Natural killer cell treated with Interleukin-12 subunit alpha and Interleukin-12 subunit beta and Interleukin-15 and Interleukin-18, amount 100 ng/mL, for 72 hours (primary cell): ENCODE results near the gene IL6R. TPM values are rescaled to one million over a fixed set of nuclear protein-coding genes. Genes with fewer than 3 reads are reported as not detected.
"Not testable (repeated sequence)": the region's sequence is repeated elsewhere in the genome, so short reads cannot be mapped to it uniquely, and the experiment has no call there.

Experiments used
- ATAC-seq, 2 donors: fragments of 150-1000 bp; cut with Tn5 transposase in 1 of 2; sonication (Bioruptor Pico), chemical (Tn5 transposase) in 1 of 2; 2 replicates each; pipeline ENCODE4 v1.10.0; 2021
- DNase-seq: peaks from one replicate; pipeline ENCODE4 v3.0.0; 2022; ENCODE audit warnings: low spot score
- H3K27ac Mint-ChIP-seq, 2 donors: 1 replicate in 1 of 2; 2 replicates in 1 of 2; pipeline ENCODE4 v1.8.0; 2022; ENCODE audit warnings: mixed read lengths in 2 of 2, mild to moderate bottlenecking in 1 of 2, moderate library complexity in 1 of 2
- H3K27me3 Mint-ChIP-seq, 2 donors: 1 replicate in 1 of 2; 2 replicates in 1 of 2; pipeline ENCODE4 v1.8.0; 2022; ENCODE audit warnings: mixed read lengths in 2 of 2
- H3K36me3 Mint-ChIP-seq: one replicate; pipeline ENCODE4 v1.8.0; 2022; ENCODE audit warnings: mixed read lengths
- H3K4me1 Mint-ChIP-seq, 2 donors: 1 replicate in 1 of 2; 2 replicates in 1 of 2; pipeline ENCODE4 v1.8.0; 2022; ENCODE audit warnings: low read depth in 2 of 2, mixed read lengths in 2 of 2, mild to moderate bottlenecking in 1 of 2
- H3K4me3 Mint-ChIP-seq: one replicate; pipeline ENCODE4 v1.8.0; 2022; ENCODE audit warnings: mixed read lengths
- H3K9me3 Mint-ChIP-seq: 2 replicates; pipeline ENCODE4 v1.8.0; 2022; ENCODE audit warnings: mixed read lengths
- total RNA-seq, 2 donors: library from RNA; stranded (reverse); gene quantifications; one replicate each; pipeline ENCODE4 v1.2.3, GENCODE V29; 2022

The IL6R gene
- total RNA-seq, 2 donors from 2014 or later = 2.3 to 4.0 TPM

DNA sequence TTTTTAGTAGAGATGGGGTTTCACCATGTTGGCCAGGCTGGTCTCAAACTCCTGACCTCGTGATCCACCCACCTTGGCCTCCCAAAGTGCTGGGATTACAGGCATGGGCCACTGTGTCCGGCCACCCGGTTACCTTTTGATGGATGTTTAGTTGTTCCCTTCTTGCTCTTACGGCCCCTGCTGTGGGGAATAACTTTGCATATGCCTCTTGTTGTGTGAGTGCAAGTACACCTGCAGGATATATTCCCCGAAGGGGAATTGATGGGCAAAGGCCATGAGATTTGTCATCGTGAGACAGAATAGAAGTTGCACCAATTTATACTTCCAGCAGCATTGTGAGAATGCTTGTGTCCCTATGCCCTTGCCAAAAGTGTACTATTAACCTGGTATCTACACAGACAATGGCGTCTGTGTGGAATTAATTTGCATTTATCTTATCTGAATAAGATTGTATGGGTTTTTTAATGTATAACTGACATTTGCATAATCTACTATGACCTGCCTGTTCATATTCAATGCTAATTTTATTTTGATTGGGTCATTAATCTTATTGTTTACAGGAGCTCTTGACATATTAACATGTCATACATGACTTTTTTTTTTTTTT, 8.1 kb downstream of the IL6R start:
- peaks cover 23% of the 10 kb centered on the region in 2 donors for H3K27me3 Mint-ChIP-seq
- no peaks in the 10 kb centered on the region for H3K9me3 Mint-ChIP-seq
- no peaks in the 10 kb centered on the region for H3K36me3 Mint-ChIP-seq
- no peak overlapping the region for H3K27ac Mint-ChIP-seq
- ATAC-seq (no peak), DNase-seq (no peak)
- peaks cover 6 to 12% of the 10 kb centered on the region in 2 donors for H3K4me1 Mint-ChIP-seq
- no peak overlapping the region for H3K4me3 Mint-ChIP-seq

DNA sequence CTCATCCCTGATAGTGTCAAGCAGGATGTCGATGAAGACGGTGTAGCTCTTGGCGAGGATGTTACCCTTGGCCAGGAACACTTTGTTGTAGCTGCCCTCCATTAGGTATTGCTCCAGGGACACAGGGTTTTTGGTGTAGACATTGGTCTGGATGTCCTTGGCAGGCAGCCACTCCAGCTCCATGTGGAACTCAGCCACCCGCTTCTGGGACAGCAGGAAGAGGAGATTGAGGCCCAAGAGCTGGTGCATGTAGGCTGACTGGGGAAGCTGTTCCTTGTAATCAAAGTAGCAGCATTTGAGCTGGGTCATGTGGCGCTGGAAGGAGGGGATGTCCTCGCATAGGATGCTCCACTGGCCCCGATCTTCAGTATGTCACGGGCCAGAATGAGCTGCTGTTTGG, 9.5 kb downstream of the IL6R start:
- DNase-seq = peak; percentile 35
- H3K4me1 Mint-ChIP-seq = peaks cover 15 to 19% of the 10 kb centered on the region in 2 donors

DNA sequence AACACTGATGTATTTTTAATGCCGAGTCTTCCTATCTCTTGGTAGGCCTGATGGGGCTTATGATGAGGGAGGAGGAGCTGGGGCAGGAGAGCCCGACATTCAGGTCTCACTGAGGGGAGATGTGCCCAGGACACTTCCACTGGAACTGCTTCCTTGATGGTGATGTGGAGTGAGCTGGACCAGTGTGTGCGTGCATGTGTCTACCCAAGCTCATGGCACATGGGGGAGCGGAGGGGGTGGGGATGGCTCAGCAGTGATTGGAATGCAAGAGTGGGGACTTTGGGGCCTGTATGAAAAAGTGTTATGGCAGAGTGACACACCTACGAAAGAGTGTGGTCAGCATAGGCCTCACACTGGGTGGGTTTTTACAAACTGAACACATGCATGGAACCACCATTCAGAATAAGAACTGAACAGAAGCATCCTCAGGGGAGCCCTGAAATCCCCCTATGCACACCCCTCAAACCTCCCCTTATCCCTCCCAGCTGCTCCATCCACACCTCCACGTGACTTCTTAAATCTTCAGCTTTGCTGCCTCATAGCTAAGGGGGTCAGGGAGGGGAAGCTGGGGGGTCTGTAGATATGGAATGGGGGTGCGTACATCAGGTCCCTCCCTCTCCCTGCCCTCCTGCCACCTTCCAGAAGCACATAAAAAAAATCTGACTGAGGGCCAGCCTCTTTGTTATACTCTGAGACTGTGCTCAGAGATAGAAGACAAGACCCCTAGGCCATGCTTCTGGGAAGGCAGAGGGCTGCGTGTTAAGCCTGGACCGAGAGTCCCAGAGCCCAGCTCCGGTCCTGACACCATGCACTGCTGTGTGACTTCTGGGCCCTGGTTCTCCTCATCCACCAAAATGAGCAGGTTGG, 11.6 kb downstream of the IL6R start:
- Mint-ChIP-seq H3K9me3 (no peaks in the 10 kb centered on the region), H3K4me3 (no peak overlapping the region), H3K36me3 (no peaks in the 10 kb centered on the region), H3K4me1 (peaks cover 11 to 17% of the 10 kb centered on the region in 2 donors), H3K27ac (no peak overlapping the region), H3K27me3 (peaks cover 5 to 21% of the 10 kb centered on the region in 2 donors)
- DNase-seq (no peak), ATAC-seq (no peak)

More for the DNA sequence above, 9.5 kb downstream of the IL6R start:
- H3K27me3 Mint-ChIP-seq = peaks cover 17 to 28% of the 10 kb centered on the region in 2 donors
- no peak overlapping the region for H3K4me3 Mint-ChIP-seq
- no peak overlapping the region for H3K27ac Mint-ChIP-seq
- H3K9me3 Mint-ChIP-seq = no peaks in the 10 kb centered on the region
- ATAC-seq = no peak
- no peaks in the 10 kb centered on the region for H3K36me3 Mint-ChIP-seq

DNA sequence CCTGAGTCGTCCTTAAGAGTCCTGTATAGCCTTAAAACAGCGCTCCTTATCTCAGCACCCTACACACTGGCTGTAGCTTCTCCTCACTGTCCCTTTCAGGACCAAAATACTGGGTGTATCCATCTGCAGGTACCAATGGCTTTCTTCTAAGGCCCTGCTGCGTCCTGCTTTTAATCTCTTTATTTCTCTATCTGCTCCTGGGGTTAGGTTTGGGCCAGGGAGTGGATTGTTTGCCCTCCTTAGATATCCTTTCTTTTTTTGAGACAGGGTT, 12.1 kb downstream of the IL6R start:
- ATAC-seq (no peak), DNase-seq (no peak)
- H3K36me3 Mint-ChIP-seq = no peaks in the 10 kb centered on the region
- H3K4me3 Mint-ChIP-seq = no peak overlapping the region
- peaks cover 14 to 17% of the 10 kb centered on the region in 2 donors for H3K4me1 Mint-ChIP-seq
- H3K9me3 Mint-ChIP-seq = no peaks in the 10 kb centered on the region
- peaks cover 5 to 24% of the 10 kb centered on the region in 2 donors for H3K27me3 Mint-ChIP-seq
- no peak overlapping the region for H3K27ac Mint-ChIP-seq

DNA sequence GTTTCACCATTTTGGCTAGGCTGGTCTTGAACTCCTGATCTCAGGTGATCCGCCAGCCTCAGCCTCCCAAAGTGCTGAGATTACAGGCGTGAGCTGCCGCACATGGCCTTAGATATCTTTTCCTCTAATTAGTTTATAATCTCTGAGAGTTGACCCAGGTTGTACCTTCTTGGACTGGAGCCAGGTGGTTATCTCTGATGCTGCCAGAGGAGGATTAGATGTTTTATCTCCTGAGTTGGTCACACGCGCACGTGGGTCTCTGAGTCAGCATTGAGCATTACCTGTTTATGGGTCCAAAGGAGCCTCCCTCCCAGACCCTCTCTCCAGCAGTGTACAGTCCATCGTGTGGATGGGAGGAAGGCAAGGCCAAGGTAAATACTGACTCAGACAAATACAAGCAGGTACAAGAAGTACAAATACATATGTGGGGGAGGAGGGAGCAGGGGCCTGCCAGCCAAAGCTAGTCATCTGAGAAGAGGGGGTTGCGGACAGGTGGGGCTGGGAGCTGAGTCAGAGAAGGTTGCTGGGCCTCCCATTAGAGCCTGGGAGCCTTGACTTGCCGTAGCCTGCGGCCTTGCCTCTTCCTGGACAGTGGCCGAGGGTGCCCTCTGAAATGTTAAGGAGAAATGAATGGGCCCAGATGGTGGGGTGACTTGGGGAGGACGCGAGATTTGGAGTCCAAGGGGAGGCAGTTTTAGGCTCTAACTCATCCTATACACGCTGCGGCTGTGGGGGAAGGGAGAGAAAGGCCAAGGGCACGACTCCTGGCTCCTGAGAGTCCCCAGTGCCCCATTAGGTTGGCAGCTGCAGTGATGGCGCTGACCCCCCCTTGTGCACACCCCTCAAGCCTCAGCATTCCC, 13.1 kb downstream of the IL6R start:
- peak overlapping the region; percentile 8 to 85 for H3K27ac Mint-ChIP-seq
- peaks cover 15% of the 10 kb centered on the region in 2 donors for H3K4me1 Mint-ChIP-seq
- H3K36me3 Mint-ChIP-seq = no peaks in the 10 kb centered on the region
- H3K4me3 Mint-ChIP-seq = no peak overlapping the region
- DNase-seq = no peak
- H3K27me3 Mint-ChIP-seq = peaks cover 5 to 26% of the 10 kb centered on the region in 2 donors
- no peak for ATAC-seq
- no peaks in the 10 kb centered on the region for H3K9me3 Mint-ChIP-seq

DNA sequence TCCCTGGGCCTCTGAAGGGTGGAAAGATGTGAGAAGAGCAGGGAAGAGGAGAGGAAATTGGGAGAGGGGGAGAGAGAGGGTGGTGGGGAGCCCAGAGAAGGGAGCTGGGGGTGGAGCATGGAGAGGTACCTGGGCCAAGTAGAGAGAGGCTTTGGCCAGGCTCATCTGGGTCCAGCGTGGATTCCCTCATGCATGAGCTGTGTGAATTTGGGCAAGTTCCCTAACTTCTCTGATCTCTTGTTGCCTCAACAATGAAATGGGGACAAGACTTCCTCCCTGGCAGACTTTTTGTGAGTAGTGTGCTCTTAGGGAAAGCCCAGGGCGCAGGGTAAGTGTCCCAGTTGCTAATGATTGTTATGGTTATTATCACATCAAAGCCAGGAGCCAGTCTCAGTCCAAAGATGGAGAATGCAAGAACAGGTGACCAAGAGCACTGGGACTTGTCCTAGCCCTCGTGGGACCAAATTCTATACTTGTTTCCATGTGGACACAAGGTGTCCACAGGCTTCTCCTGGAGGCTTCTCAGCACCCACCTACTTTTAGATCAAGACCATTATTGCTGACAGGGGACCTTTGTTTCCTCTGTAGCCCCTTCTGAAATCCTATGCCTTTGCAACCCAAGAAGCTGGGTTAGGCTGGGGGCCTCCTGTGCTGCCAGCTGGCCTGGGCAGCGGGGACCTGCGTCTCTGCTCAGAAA, 13.9 kb downstream of the IL6R start:
- peaks cover 13 to 15% of the 10 kb centered on the region in 2 donors for H3K4me1 Mint-ChIP-seq
- ATAC-seq (no peak), DNase-seq (no peak)
- no peaks in the 10 kb centered on the region for H3K9me3 Mint-ChIP-seq
- H3K27me3 Mint-ChIP-seq = peaks cover 5 to 22% of the 10 kb centered on the region in 2 donors
- H3K36me3 Mint-ChIP-seq = no peaks in the 10 kb centered on the region
- H3K4me3 Mint-ChIP-seq = peak overlapping the region; percentile 52
- peak overlapping the region; percentile 53 to 85 for H3K27ac Mint-ChIP-seq

DNA sequence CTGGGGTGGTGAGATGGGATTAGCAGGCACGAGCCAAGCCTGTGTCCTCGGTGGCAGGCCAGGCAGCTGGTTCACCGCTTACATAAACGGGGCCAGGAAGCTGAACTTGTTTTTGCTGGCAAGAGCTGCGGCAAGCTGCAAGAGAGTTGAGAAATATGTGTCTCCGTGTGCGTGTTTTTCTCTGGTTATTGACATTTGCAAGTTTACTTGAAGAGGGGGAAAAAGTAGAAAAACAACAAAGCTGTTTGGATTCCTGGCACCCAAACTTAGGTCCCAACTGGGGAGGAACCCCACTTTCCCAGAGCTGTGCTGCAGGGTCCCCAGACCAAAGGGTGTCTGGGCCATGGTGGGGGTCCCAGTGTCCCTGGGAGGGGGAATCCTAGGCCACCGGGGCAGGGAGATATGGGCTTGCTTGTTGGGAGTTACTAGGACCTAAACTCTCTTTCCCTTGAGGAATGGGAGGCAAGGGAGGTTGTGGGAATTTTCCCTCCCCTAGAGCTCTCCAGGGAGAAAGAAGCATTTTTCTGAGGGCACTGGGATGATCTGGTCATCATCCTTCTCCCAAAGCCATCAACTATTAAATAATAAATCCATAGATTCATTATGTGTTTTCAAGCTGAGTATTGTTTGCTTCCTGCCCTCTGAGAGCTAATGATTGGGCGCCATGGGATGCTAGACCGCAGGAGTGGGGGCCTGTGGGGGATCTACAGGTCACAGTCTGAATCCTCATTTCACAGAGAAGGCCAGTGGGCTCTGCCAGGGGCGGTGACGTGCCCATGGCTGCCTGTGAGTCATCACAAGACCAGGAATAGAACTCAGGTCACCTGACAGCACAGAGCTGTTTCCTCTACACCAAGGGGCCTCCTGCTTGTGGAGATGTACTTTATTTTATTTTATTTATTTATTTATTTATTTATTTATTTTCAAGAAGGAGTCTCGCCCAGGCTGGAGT, 14.8 kb downstream of the IL6R start:
- Mint-ChIP-seq H3K9me3 (no peaks in the 10 kb centered on the region), H3K4me1 (peaks cover 13 to 15% of the 10 kb centered on the region in 2 donors), H3K27ac (peak overlapping the region; percentile 53 to 85), H3K27me3 (peaks cover 5 to 22% of the 10 kb centered on the region in 2 donors), H3K4me3 (peak overlapping the region; percentile 52), H3K36me3 (no peaks in the 10 kb centered on the region)
- DNase-seq (no peak), ATAC-seq (peak in 1 of 2 donors; percentile 75)

DNA sequence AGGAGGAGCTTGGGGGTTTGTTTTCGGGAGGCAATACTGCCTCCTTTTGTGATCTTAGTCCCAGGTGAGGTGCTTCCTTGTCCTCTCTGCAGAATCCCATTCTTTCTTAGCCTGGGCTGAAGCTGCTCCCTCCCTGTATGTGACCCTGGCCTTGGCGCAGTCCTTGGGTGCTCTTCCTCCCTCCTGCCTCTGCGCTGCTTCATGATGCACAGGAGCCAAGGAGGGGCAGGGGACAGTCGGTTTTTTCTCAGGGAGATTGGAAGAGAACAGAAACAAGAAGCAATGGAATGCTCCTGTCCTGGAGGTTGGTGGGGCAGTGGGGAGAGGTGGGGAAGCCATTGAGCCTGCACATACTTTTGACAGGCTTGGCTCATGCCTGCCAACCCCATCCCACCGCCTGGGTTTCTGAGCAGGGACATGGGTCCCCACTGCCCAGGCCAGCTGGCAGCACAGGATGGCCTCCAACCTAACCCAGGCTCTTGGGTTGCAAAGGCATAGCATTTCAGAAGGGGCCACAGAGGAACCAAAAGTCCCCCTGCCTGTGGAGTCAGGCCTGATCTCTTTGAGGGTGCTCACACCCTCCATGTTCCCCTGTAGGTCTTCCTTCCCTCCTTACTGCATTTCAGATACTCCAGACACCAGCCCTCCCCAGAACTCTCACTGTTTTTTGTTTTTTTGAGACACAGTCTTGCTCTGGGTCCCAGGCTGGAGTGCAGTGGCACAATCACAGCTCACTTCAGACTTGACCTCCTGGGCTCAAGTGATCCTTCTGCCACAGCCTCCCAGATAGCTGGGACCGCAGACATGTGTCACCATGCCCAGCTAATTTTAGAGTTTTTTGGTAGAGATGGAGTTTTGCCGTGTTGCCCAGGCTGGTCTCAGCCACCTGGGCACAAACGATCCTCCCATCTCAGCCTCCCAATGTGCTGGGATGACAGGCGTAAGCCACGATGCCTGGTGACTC, 16.1 kb downstream of the IL6R start:
- H3K4me3 Mint-ChIP-seq = no peak overlapping the region

DNA sequence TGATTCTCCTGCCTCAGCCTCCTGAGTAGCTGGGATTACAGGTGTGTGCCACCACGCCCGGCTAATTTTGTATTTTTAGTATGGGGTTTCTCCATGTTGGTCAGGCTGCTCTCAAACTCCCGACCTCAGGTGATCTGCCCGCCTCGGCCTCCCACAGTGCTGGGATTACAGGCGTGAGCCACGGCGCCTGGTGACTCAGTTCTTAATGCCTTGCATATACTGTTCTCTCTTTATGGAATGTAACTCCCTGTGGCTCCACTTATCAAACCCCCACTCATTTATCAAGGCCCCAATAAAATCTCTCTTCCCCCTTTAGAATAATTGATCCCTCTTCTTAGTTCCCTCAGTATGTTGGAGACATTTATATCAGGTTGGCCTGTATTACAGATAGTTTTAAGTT, 16.9 kb downstream of the IL6R start:
- not testable (repeated sequence) for H3K9me3 Mint-ChIP-seq, H3K4me3 Mint-ChIP-seq, ATAC-seq, H3K36me3 Mint-ChIP-seq, H3K27ac Mint-ChIP-seq, DNase-seq
- Mint-ChIP-seq H3K27me3 (peaks cover 5 to 20% of the 10 kb centered on the region in 2 donors), H3K4me1 (peaks cover 13 to 15% of the 10 kb centered on the region in 2 donors)

More for the DNA sequence above, 16.1 kb downstream of the IL6R start:
- DNase-seq = no peak
- no peak overlapping the region for H3K27ac Mint-ChIP-seq
- peaks cover 13 to 15% of the 10 kb centered on the region in 2 donors for H3K4me1 Mint-ChIP-seq
- no peak for ATAC-seq
- no peaks in the 10 kb centered on the region for H3K9me3 Mint-ChIP-seq
- H3K27me3 Mint-ChIP-seq = peaks cover 5 to 20% of the 10 kb centered on the region in 2 donors
- H3K36me3 Mint-ChIP-seq = no peaks in the 10 kb centered on the region

DNA sequence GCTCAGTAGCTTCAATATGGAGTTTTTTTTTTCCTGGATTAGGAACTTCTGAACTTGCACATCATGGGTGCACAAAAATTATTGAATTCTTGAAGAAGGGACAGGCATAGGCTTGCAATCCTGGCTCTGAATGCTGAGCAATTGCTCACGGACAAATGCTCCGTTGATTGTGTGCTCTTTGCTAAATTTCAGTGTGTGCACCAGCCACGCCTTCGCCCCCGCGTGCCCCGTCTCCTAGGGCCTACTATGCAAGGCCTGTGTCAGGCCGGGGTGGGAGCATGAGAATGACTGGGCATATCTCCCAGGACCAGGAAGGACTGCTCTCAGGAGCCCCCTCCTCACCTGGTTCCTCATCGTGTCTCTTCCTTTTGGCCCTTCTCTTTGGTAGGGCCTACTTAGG, 17.4 kb downstream of the IL6R start:
- DNase-seq (no peak), ATAC-seq (no peak)
- Mint-ChIP-seq H3K27ac (no peak overlapping the region), H3K36me3 (no peaks in the 10 kb centered on the region), H3K27me3 (peaks cover 5 to 20% of the 10 kb centered on the region in 2 donors), H3K4me3 (no peak overlapping the region), H3K9me3 (no peaks in the 10 kb centered on the region), H3K4me1 (peaks cover 13 to 15% of the 10 kb centered on the region in 2 donors)

DNA sequence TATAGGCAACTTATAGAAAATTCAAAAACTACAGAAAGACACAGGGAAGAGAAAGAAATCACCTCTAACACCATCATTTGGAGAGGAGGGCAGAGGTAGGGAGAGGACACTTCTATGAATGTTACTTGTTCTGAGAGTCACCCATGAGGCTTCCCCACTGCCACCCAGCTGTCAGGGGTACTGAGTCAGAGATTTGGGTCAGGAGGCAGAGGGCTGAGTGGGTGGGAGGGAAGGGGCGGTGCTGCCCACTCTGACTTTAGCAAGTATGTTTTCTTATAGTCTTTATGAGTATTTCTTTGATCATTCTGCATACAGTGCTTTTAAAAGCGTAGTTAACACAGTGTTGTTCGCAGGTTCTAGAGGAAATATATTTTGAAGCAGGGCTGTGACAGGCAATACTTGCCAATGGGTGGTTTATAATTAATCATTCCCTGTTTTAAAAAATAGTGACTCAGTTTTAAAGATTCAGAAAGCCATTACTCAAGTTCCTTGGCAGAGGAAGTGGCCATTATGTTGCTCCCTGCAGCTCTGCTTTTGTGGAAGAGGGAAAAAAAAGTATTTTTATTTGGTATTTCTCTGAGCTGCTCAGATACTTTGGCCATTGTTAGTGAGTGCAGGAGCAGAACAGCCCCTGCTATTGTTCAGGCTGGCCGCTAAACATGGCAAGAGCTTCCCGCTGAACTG, 18.3 kb downstream of the IL6R start:
- Mint-ChIP-seq H3K9me3 (no peaks in the 10 kb centered on the region), H3K27me3 (peaks cover under 1 to 16% of the 10 kb centered on the region in 2 donors), H3K4me3 (no peak overlapping the region), H3K36me3 (no peaks in the 10 kb centered on the region), H3K4me1 (peaks cover 11 to 13% of the 10 kb centered on the region in 2 donors), H3K27ac (no peak overlapping the region)
- no peak for DNase-seq
- ATAC-seq = no peak
